GM04504 (cell line): Measurements from ENCODE around the gene TCF7L2.

Experiments
- DNase-seq: peaks from one replicate; pipeline ENCODE4 v3.0.0-alpha.2; 2012; ENCODE audit warnings: low read depth

Gene TCF7L2

DNA sequence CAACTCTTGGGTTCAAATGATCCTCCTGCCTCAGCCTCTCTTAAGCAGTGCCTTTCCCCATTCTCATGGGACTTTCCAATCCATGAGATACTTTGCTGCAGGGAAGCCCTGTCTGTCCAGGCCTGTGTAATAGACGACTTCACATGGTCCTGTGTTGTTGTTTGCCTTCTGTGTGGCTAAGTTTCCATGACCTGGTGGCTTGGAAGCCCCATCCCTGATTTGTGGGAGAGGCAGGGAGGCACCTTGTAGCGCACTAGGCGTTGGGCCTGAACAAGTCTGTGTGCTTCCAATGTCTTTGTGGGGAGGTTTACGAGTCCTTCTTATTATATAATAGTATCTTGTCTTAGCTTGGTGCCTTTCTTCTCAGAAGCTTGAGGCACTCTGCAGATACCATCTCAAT, 49.1 kb downstream of the TCF7L2 start:
- DNase-seq: no peak

DNA sequence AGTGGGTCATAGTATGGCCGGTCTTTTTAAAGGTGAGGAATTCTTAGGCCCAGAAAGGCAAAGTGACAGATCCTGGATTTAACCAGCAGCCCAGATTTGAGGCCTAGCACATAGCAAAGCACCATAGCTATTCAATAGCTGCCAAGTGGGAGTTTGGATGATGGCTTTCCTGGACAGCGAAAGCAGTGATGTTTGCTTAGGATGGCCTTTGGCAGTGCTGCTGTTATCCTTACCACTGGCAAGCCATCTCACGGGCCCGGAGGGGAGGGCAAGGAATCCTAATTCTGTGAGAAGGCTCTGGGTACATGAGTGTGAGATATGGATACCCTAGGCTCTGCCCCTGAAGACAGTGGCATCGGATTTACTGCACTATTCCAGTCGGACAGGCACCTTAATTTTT, 50.4 kb downstream of the TCF7L2 start:
- DNase-seq: no peak

DNA sequence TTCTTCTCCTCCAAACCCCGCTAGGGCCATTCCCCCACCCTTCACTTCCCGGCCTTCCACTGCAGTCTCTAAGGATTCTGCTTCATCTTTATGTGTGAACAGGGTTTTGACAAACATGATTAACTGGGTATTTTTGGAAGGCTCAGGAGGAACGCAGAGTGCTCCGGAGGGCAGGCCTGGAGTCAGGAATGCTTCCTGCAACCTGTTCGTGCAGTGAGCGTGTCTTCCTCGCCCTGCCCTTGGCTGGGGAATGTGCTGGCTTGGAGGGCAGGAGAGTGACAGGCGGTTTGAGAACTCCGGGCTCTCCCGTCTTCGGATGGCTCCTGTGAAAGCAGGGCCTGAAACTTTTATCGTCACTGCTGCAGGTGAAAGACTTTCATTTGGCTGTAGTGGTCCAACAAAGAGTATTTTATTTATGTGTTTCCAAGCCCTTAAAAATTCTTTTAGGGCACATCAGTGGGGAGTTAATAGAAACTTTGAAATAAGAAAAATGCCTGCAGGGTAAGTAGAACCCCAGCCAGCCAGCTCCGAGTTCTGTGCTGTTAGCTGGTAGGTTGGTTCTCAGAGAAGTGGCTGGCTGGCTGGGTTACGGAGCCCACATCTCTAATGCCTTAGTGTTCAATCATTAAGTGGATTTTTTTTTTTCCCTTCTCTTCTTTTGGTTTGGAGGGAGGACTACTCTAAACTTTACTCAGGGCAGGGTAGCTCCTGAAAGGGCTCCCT, 51.0 kb downstream of the TCF7L2 start:
- DNase-seq: no peak

DNA sequence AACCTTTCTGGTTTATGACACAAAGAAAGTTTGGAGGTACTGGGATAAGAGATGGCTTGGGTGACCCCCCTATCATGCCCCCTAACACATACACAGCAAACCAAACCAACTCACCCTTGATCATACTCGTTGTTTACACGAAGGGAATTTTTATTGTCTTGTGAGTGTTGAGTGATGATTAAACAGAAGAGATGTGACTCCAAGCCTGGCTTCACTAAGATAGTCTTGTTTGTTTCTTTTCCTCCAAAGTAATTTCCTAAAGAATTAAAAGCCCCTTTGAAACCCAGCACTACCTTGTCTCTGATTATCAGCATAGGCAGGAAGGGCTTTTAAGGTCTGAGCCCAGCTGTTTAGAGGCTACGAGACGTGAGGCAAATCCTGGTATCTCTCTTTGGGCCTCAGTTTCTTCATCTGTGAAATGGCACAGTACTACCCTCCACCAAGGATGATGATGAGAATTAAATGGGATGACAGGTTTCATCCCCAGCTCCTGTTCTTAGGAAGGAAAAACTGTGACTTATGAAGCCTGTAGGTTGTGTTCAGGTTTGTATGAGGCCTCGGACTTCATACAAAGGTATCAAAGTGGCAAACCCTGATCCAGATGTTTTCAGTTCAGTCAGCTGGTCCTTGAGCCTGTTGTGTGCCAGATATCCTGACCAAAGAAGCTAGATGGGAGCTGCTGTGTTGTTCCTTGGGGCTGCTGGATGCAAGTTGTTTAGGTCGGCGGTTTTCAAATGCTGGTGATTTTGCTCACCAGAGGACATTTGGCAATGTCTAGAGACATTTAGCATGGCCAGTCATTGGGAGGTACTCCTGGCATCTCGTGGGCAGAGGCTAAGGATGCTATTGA, 51.8 kb downstream of the TCF7L2 start:
- DNase-seq: no peak

DNA sequence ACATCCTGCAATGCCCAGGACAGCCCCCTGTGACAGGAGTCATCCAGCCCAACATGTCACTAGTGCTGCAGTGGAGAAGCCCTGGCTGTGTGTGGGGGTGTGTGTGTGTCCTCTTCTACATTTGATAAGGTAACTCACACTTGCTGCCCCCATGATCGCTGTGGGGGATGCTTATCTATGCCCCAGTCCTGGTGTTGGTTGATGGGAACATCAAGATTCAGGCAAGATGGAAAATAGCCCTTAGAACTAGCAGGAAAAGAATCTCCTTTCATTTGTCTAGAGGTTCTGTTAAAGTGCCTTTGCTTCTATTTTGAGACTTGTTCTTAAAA, 52.4 kb downstream of the TCF7L2 start:
- DNase-seq: no peak

DNA sequence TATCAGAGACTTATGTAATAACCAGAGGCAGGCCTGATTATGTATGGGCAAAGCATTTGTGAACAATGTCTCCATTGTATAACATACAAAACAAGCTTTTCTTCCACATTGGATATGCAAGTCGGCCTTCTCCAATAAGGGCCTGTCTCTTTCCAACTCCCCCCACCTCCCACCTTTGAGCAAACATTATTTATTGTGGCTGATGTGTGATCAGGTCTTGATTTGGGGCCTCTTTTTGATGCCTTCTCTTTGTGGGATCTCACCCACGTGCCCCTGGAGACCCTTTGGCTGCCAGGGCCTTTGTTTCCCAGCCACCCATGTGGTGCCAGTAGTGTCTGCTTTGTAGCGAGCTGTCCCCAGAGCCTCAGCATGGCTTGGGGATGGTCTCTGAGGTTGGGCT, 53.0 kb downstream of the TCF7L2 start:
- DNase-seq: no peak

DNA sequence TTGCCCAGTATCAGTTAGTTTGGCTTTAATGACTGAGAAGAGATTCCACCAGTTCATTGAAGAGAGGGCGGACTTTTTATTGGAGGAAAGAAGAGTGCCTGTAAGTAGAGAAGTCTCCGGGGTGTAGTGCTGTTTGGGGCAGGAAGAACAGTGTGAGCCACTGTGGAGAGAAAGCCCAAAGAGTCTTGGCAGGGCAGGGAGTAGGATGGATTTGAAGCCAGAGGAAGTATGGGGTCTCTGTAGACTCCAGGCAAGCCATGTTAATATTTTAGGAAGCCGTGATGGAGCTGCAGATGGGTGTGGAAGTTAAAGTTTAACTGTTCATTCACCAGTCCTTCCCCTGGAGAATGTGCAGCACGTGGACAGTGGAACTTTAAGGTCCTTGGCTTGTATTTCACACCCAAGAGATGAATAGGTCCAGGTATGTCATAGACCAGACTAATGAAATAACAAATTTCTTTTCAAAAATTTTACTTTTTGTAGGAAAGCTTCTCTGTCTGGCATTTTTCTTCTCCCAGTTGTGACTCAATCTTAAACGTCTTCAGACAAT, 54.1 kb downstream of the TCF7L2 start:
- DNase-seq: no peak

DNA sequence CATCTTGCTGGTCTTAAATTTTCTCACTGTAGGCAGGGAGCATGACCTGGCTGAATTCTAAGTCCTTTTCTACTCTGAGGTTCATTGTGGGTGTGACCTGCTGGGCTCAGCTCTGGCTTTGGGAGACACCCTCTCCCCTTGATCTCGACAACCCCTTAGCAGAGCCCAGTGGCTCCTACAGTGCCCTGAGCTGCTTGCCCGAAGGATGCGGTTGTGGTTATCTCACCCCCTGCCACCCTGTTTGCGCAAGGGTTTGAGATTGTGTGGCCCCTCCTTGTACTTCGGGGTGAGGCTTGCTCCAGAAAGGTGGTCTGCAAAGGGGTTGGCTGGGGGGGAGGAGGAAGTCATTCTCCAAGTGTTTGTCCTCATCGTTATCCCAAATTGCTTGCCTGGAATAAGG, 55.3 kb downstream of the TCF7L2 start:
- DNase-seq: no peak

DNA sequence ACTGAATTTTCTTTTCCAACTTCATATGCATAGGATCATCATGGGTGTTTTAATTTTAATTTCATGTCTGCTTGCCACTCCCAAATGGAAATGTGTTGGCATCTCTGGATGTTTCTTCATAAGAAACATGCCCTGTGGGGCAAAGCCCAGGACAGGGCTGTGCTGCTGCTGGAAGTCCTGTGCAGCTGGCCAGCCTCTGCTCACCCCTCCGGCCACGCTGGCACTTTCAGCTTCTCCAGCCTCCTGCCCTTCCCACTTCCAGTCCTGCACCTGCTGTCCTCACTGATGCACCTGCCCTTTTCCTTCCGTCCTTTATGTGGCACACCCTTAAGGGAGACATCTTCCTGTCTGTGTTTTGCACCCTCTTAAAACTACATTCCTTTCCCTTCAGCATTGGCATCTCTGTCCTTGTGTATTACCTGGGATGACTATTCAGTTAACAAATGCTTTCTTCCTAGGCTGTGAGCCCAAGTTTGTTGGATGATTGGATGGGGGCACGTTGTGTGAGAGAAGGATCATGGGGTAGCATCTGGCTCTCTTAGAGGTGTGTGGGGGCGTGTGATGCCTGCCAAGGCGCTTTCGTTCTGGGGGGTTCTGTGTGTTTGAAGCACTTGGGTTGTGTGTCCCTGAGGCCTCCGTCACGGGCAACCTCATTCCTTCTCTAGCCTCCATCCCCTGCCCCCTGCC, 56.8 kb downstream of the TCF7L2 start:
- no peak for DNase-seq

DNA sequence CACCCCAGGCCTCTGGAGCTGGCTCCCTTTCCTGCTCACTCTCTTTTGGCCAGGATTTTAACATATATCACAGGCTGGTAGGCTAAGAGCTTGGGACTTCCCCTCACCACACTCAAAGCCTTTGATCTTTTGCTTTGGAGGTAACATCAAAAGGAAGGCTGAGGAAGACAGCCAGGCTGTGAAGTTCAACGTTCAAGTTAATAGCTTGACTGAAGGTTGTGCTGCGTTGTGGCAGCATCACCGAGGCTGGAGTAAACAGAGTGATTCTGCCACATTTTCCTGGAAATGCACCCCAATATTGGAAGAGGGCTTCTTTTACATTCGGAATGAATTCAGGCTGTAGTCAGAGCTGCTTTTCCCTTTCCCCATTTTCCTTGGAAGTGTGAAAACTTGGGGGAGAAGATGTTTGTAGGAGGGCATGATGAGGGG, 57.3 kb downstream of the TCF7L2 start:
- no peak for DNase-seq

DNA sequence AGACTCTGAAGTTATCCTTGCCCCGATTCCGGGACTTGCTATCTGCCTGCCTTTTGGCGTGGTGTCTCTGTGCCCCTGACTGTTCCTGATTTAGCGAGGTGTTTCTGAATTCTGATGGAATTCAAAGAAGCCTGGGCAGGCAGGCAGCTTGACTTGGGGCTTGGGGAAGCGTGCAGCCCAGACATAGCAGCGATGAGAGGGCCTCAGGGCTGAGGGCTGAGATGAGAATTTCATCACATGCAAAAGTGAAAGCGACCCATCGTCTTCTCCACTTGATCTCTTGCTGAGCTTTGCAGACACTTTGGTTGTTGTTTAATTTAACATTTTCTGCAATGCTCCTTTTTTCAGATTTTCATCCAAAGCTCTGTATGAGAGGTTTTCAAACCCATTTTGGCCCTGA, 57.8 kb downstream of the TCF7L2 start:
- DNase-seq: no peak

DNA sequence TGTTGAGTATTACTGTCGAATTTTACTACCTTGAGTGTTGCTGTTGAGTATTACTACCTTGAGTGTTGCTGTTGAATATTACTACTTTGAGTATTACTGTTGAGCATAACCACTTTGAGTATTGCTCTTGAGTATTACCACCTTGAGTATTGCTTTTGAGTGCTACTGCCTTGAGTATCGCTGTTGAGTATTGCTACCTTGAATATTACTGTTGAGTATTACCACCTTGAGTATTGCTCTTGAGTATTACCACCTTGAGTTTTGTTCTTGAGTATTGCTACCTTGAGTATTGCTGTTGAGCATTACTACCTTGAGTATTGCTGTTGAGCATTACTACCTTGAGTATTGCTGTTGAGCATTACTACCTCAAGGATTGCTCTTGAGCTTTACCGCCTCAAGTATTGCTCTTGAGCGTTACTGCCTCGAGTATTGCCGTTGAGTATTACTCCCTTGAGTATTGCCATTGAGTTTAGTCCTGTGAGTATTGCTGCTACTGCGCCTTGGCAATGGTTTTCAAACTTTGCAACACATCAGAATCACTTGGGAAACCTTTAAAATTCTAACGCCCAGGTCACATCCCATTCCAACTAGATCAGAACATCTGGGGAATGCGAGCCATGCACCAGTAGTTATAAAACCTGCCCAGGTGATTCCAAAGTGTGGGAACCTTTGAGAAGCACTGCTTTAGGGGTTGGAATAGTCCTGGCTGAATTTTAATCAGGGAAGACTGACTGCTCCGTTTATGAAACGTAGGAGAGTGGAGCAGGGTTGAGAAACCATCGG, 61.7 kb downstream of the TCF7L2 start:
- no peak for DNase-seq

DNA sequence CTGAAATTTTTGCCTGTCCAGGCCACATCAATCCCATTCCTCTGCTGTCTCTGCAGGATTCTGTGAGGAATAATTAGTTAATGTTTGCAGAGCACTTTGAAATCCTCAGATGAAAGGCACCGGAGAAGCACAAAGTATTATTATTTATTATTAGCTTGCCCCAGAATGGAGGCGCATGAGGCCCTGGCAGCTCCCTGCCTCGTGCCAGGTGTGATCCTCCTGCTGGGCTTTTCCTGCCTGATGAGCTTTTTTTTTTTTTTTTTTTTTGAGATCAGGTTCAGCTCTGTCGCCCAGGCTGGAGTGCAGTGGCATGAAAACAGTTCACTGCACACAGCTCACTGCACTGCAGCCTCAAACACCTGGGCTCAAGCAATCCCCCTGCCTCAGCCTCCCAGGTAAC, 65.2 kb downstream of the TCF7L2 start:
- no peak for DNase-seq

DNA sequence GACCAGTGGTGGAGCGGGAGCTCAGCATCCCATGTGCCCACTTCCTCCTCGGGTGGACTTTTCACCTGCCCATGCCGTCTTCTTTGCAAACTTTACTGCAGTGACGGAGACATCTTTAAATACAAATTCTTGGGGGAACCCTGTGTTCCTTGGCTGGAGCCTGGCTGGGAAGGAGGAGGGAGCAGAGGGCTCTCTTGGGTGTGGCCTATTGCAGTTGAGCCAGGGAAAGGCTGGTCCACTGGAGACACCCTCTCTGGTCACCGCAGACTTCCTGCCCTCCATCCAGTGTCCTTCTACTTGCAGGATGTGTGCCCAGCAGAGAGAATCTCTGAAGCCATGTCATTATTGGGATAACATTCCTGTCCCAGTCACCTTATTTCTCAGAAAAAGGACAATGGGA, 67.3 kb downstream of the TCF7L2 start:
- no peak for DNase-seq

DNA sequence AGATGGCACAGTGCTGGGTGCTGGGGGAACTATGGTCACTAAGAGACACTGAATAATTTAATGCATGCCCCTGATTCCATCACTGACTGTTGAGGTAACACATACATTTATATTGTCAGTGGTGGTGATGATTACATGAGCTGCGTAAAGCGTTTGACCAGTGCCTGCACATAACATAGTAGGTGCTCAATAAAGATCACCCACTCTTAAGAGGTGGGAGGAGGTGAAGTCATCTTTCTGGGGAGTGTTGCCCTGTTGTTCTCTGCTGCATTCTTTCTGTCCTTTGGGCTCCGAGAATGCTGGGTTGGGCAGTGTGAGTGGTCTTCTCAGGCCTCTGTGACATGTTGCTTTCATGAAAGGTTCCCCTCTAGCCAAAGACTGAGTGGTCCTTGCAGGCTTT, 68.0 kb downstream of the TCF7L2 start:
- no peak for DNase-seq

DNA sequence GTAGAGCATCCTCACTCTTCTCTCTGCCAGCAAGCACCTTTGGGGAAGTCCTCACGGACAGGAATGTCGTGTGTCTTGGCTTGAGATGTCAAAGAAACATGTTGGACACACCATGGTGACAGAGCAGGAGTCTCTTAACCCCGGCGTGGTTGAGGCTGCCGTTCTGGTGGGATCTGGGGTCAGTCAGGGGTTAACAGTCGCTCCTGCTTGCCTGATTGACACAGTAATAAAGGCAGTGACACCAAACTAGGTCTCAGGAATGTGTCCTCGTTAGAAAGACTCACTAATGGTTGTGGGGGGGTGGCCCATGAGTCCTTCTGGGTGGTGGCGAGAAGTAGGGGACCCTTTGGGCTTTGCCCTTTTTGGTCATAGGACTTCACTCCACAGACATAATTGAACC, 69.0 kb downstream of the TCF7L2 start:
- no peak for DNase-seq

DNA sequence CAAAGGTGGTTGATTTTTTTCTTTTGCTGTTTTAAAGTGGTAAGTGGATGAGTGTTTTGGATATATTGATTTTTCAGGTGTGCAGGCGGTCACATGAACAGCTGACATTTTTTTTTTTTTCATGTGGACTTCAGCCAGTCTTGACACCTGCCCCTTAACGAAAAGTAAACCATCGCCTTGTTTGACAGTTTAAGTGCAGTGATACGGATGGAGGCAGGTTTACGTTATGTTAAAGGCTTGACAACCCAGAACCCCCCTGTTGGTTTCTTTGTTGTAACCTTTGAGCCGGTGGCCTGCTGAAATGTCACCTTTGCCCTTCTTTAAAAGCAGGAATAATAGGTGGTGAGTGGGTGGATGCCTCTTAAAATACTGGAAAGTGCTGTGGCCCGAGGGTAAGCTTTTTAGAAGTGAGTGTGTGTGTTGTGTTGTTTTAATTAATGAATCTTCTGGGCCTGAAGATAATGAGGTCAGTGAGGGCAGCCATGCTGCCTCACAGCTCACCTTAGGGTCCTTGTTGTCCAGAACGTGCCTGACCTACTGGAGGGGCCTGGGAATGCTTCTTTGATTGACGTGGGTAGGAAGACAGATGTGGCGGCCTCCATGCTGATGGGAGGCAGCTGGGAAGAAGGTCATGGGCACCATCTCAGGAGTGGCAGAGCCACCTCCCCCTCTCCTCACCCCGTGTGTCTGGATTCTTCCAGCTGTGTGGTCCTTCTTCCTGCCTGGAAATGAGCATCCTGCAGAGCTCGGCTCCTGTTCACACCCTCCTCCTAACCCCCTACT, 69.8 kb downstream of the TCF7L2 start:
- no peak for DNase-seq

DNA sequence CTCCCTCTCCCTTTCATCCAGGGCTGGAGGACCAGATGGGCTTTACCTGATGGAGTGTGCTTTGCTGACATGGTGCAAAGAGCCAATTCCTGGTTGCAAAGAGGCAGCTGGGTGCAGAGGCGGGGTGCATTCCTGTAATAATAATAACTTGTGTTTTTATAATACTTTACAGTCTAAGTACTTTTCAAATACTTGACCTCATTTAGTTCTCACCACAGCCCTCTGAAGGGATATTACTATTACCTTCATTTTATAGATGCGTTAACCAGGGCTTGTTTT, 70.4 kb downstream of the TCF7L2 start:
- DNase-seq: no peak

DNA sequence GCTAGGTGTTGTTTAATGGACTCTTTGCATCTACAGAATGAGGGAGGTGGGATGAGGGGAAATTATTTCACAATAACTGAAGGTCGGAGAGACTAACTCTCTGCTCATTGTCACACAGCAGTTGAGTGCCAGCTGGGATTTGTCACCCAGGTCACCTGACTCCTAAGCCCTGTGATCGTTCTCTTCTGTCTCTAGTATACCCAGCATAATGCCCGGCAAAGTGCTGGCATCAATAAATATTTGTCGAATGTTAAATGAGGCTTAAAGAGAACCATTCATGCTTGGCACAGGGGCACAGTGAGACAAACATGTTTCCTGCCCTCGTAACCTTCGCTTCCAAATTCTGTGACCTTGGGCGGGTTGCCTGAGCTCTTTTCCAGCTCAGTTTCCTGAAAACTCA, 70.8 kb downstream of the TCF7L2 start:
- DNase-seq: no peak

DNA sequence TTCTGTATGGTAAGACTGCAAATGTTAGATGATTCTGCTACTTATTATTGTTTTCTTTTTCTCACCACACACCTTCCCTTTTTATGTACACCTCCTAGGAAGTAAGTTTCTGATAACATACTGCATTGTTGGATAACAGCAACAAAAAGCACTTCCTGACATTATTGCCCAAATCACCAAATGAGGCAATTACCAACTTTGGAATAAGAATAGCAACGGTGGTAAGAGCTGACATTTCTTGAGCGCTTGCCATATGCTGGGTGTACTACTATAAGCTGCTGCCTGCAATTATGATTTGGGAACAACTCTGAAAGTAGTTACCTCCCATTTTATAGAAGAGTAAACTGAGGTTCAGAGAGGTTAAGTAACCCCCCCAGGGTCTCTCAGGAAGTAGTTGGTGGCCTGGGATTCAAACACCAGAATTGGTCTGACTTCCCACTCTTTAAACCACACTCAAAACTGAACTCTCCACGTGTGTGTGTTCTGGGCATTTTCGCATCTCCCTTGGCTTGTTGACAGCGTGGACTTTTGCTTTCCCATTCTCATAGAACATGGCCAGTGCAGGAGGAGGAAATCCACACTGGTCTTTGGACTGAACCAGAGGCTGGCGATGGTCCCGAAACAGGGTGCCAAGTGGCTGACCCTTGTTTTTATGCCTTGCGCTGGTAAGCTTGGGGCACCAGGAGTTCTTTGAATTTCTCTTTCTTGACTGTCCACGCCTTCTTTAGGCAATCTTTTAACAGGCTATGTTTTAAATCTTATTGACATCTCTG, 71.4 kb downstream of the TCF7L2 start:
- DNase-seq: no peak

DNA sequence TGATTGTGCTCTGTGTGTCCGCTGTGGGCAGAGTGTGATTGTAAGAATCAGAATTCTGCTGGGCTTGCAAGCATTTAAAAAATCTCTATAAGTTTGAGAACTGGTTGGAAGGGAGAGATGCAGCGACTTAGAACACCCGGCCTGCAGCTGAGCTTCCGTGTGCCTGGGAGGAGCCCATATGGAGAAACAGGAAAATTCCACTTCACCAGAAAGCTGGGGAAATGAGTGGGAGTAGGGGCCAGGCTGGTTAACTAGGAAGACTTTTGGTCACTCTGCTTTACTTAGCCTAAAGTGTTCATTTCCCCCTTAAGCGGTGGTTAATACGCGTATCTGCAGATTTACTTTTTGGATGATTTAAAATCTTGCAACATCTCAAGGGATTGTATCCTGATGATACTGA, 72.2 kb downstream of the TCF7L2 start:
- no peak for DNase-seq
